NCI-H1694 (cell line): Measurements from ENCODE around the gene CD55.

Source experiments
- DNase-seq: peaks from one replicate; lab custom pipeline; 2025; lab: John Stamatoyannopoulos, UW

The CD55 gene

DNA sequence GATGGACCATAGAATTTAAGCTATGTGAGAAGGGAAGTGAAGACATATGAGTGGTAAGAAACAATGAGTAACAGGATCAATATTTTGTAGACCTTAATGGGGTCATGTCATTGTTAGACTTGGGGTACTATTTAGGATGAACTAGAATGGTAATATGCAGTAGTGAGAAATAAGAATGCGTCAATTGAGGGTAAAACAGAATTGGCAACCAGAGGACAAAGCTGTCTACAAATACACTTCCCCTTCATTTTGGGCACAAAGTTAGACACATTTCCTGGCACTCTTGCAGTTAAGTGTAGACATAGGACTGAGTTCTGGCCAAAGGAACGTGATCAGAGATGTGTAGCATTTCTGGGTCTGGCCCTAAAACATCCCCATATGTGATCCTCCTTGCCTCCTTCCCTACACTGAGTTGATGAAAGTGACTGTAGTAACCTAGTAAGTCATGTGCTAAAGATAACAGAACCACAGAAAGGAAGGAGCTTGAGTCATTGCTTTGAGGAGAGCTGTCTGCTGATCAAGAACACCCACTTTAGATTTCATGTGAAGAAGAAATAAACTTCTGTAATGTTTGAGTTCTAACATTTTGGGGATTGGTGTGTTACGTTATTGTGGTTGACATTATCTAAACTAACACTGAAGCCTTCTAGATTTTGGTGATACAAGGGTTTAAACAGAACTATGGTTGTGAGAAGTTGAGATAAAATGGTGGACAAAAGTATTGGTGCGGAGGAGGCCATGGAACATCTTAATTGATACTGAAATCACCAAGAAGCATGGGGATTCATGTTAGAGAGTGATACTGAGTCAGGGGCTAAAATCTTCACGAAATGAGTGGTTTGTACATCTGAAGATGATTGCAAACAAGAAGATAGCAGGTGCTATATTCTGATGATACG, 41.7 kb downstream of the CD55 start:
- no peak for DNase-seq

DNA sequence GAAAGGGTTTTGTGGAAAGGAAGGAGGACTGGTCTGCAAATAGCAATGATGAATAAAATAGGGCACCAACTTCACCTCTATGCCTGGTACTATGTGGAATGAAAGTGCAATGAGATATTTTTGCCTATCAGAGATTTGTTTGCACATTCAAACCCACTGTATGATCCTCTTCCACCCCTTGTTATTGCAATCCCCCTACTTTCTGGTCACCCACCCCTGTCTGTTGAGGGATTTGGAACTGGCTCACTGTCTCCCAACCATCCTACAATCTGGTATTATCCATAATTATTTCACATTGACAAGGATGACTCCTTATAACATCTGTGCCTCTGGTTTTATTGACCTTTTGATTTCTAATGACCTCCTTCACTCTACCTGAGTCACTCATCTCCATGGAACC, 42.4 kb downstream of the CD55 start:
- no peak for DNase-seq

DNA sequence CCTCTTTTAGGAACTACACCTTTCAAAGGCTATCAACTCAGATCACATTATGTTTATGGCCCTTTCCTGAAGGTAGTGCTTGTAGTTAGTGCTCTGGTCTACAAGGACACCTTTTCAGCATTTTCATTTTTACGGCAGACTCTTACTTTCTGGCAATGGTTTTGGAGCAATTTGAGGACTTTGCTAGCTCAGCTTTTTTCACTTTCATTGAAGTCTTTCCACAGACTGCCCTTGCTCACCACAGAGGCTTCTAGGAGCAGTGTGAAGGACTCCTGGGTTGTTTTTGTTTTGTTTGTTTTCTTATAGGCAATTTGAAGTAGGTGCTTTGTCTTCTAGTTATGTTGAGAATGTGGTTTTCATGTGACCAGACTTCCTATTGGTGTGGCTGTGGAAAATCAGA, 43.1 kb downstream of the CD55 start:
- DNase-seq, result no peak

- no peak for DNase-seq
Observed at GRCh38 chr1:207365063-207365462, 43.6 kb downstream of the CD55 start.

DNA sequence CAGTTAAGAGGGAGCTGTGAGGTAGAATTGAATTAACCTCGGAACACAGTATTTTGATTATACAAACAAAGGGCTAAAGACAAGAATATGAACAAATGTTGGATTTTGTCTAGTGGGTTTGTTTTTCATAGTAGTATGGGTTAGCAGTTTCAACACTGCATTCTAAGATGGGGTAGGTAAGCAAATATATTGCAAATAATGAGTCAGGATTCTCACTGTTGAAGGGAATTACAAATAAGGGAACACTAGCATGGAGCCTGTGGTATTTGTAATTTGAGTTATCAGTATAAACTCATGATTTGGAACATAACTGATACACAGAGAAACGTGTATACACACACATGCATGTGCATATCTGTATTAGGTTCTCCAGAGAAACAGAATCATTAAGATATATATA, 44.5 kb downstream of the CD55 start:
- DNase-seq, result no peak

DNA sequence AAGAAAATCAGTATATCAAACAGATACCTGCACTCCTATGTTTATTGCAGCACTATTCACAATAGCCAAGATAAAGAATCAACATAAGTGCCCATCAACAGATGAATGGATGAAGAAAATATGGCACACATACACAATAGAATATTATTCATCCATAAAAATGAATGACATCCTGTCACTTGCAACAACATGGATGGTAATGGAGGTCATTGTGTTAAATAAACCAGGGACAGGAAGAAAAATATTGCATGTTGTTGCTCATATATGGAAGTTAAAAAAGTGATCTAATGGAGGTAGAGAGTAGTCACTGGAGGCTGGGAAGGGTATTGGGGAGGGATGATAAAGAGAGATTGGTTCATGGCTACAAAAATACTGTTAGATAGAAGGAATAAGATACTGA, 67.2 kb downstream of the CD55 start:
- DNase-seq, result no peak

- no peak for DNase-seq
Observed at GRCh38 chr1:207389728-207390464, 68.4 kb downstream of the CD55 start.

DNA sequence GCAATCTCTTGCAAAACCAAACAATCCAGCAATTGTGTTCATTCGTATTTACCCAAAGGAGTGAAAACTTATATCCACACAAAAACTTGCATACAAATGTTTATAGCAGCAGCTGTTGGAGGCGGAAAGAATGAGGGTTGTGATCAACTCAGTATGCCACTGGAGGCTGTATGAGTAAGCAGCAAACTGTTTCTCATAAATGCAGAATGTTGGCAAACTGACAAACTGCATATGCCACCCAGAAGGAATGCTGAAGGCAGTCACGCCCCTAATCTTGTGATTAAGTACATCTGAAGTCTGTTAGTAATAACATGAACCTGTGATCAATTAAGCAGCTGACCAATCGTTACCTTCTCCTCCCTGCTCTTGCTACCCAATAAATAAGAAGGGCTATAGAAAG, 72.1 kb downstream of the CD55 start:
- DNase-seq, result no peak

GRCh38 chr1:207396168-207396746, 74.8 kb downstream of the CD55 start:
- no peak for DNase-seq

DNA sequence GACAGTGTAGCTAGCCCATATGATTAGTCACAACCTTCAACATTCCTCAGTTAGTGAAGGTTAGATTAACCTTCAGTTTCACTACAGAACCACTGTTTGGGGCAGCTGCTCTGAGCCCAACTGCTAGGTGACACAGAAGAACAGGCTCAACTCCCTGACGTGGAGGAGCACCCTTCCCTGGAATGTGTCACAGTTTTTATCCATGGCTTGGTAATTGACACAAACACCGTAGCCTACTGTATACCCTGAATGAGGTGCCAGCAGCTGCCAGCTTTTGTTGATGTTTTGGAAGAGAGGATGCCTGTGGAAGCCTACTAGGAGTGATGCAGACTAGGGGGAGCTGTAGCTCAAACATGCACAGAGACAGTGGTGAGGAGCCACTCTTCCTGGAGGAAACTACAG, 76.0 kb downstream of the CD55 start:
- DNase-seq, result no peak

GRCh38 chr1:207398986-207399385, 77.5 kb downstream of the CD55 start:
- DNase-seq, result no peak

- DNase-seq, result no peak
Observed at GRCh38 chr1:207401578-207401977, 80.1 kb downstream of the CD55 start.

GRCh38 chr1:207402744-207403143, 81.3 kb downstream of the CD55 start:
- no peak for DNase-seq

- DNase-seq, result no peak
Observed at GRCh38 chr1:207404849-207405525, 83.5 kb downstream of the CD55 start.

- DNase-seq, result no peak
Observed at GRCh38 chr1:207405814-207406213, 84.3 kb downstream of the CD55 start.

- no peak for DNase-seq
Observed at GRCh38 chr1:207407655-207408260, 86.3 kb downstream of the CD55 start.
